ENCODE data around the gene ARHGEF9. TPM values are rescaled to one million over a fixed set of nuclear protein-coding genes. Genes with fewer than 3 reads are reported as not detected.

ARHGEF9 gene
- total and polyA plus RNA-seq, 5 donors from 2014 or later: 4.5 to 19.0 (median 5.7) TPM

DNA sequence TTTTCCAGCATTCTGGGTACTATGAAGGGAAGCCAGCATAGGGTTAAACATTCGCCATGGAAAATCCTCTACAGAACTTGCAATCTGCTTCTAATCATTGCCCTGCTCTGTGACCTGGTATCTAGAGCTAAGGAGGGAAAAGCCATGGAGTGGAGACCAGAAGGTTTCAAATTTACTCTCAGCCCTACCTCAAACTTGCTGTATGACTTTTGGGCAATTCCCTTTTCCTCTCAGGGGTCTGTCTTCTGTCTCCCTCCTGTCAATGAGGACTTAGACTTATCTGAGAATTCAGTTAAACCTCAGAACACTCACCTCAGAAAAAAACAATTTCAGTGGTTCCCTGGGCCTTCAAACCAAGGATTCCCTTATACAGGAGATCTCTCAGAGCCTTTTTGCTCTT lies 29.1 kb downstream of the ARHGEF9 start:
- H3K9me3 Mint-ChIP-seq: peaks cover 0 to 1% (median 0%) of the 10 kb centered on the region in 7 donors
- Histone ChIP-seq H3K9me3 (ENCODE audit: control insufficient read depth in 2 of 2, low read length in 2 of 2) (no peaks in the 10 kb centered on the region), H3K27ac (ENCODE audit: insufficient read depth, low read length, poor library complexity, severe bottlenecking) (no peak overlapping the region), H3K36me3 (ENCODE audit: control insufficient read depth, insufficient read depth, low read length) (no peaks in the 10 kb centered on the region), H3K27me3 (ENCODE audit: control insufficient read depth, insufficient read depth, low read length) (no peaks in the 10 kb centered on the region), H3K4me1 (ENCODE audit: control insufficient read depth, insufficient read depth, low read length, poor library complexity, severe bottlenecking) (peaks cover 16% of the 10 kb centered on the region), H3K4me3 (ENCODE audit: low read depth, low read length) (peak overlapping the region; percentile 73)
- no peak for ATAC-seq (ENCODE audit: low read depth in 2 of 2)
- H3K4me1 Mint-ChIP-seq: peaks cover 0 to 30% (median 14%) of the 10 kb centered on the region in 4 donors
- no peak overlapping the region for H3K27ac Mint-ChIP-seq
- DNase-seq: no peak
- no peaks in the 10 kb centered on the region for H3K27me3 Mint-ChIP-seq
- H3K4me3 Mint-ChIP-seq: peak overlapping the region in 2 of 4 donors; percentile 36 to 62
- H3K36me3 Mint-ChIP-seq: no peaks in the 10 kb centered on the region

DNA sequence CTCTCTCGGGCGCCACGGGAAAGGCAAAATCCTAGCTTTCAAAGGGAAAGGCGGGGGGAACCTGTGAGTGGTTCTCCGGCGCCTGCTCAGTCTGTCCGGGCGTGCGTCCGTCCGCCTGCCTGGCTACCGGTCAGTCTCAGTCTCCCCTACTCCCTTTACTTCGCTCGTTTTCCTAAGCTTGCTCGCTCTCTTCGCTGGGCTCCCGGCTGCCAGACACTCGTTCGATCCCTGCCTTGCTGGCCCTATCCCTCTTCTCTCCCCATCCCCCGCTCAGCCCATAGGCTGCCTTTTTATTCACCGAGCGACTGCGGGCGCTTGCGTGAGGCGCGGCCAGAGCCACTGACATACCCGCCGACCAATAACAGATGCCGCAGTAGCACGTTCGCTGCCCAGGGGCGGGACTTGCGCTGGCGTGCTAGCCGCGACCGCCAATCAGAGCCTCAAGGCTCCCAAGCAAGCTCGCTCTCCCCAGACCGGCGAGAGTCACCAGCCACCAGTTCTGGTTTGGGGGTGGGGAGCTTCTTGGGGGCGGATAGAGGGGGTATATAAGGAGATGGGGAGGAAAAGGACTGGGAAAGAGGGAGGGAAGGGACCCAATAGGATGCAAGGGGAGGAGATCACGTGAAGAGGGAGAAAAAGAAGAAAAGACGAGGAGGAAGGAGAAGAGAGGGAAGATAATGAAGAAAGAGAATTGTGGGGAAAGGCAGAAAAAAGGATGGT lies 30.0 kb downstream of the ARHGEF9 start:
- Histone ChIP-seq H3K27ac (ENCODE audit: insufficient read depth, low read length, poor library complexity, severe bottlenecking) (peak overlapping the region; percentile 82), H3K4me3 (ENCODE audit: low read depth, low read length) (peak overlapping the region; percentile 86), H3K9me3 (ENCODE audit: control insufficient read depth in 2 of 2, low read length in 2 of 2) (no peaks in the 10 kb centered on the region), H3K27me3 (ENCODE audit: control insufficient read depth, insufficient read depth, low read length) (no peaks in the 10 kb centered on the region), H3K36me3 (ENCODE audit: control insufficient read depth, insufficient read depth, low read length) (no peaks in the 10 kb centered on the region), H3K4me1 (ENCODE audit: control insufficient read depth, insufficient read depth, low read length, poor library complexity, severe bottlenecking) (peaks cover 16% of the 10 kb centered on the region)
- ATAC-seq (ENCODE audit: low read depth in 2 of 2) (peak; percentile 98), DNase-seq (peak; percentile 78 to 94 (median 86))
- Mint-ChIP-seq H3K4me3 (peak overlapping the region; percentile 97 to 100 (median 98)), H3K27ac (peak overlapping the region; percentile 96 to 99 (median 98)), H3K36me3 (no peaks in the 10 kb centered on the region), H3K4me1 (peaks cover 0 to 30% (median 14%) of the 10 kb centered on the region in 4 donors), H3K9me3 (peaks cover 0 to 1% (median 0%) of the 10 kb centered on the region in 7 donors), H3K27me3 (no peaks in the 10 kb centered on the region)

DNA sequence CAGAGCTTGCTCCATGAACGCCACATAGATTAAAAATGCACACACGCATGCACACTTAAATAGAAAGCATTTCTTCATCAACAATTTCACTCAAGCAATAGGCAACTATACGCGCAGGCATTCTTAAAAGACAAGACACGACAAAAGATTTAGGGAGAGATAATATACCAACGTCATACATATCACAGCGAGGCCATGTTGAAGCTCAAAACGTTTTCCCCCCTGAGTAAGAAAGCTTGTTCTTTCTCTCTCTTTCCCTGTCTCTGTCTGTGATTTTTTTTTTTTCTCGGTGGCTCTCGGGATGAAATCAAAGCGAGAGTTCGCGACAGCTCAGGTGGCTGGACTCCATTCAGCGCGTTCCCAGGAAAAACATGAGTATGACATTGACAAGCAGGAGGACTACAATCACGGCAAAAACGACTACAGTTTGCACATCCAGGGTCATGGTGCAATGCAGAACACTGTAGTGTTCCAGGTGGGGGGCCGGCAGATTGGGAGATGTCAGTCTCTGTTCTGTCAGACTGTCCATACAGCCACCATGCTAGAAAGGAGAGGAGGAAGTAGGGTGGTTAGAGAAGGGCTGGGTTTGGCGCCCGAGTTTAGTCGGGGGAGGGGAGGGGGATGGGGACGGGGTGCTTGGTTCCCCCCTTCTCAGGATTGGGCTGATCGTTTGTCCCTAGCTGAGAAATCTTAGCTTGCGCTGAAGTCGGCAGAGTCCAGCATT lies 30.7 kb downstream of the ARHGEF9 start:
- Histone ChIP-seq H3K27me3 (ENCODE audit: control insufficient read depth, insufficient read depth, low read length) (no peaks in the 10 kb centered on the region), H3K4me1 (ENCODE audit: control insufficient read depth, insufficient read depth, low read length, poor library complexity, severe bottlenecking) (peaks cover 16% of the 10 kb centered on the region), H3K9me3 (ENCODE audit: control insufficient read depth in 2 of 2, low read length in 2 of 2) (no peaks in the 10 kb centered on the region), H3K27ac (ENCODE audit: insufficient read depth, low read length, poor library complexity, severe bottlenecking) (peak overlapping the region; percentile 82), H3K4me3 (ENCODE audit: low read depth, low read length) (peak overlapping the region; percentile 86), H3K36me3 (ENCODE audit: control insufficient read depth, insufficient read depth, low read length) (no peaks in the 10 kb centered on the region)
- Mint-ChIP-seq H3K27ac (peak overlapping the region; percentile 96 to 99 (median 98)), H3K9me3 (peaks cover 0 to 1% (median 0%) of the 10 kb centered on the region in 7 donors), H3K4me3 (peak overlapping the region; percentile 97 to 100 (median 98)), H3K36me3 (no peaks in the 10 kb centered on the region), H3K4me1 (peaks cover 0 to 32% (median 14%) of the 10 kb centered on the region in 4 donors), H3K27me3 (no peaks in the 10 kb centered on the region)
- DNase-seq: peak; percentile 8 to 60 (median 42)
- peak; percentile 33 to 38 for ATAC-seq (ENCODE audit: low read depth in 2 of 2)

DNA sequence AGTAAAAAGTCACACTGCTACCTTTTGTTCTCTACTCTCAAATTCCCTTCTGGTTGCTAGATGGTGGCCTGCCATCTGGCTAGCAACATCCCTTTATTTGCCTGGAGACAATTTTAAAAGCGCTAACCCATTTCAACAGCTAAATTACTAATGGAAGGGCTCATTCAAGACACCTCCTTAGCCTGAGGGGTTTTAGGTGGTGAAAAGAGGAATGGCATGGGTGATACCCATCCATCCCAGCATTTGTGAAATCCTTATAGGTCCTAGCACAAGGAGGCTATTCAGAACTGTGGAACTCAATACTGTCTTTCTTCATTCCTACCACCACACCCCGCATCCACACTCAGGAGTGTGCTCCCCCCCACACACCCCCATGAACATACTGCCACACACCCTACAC lies 33.5 kb downstream of the ARHGEF9 start:
- Mint-ChIP-seq H3K4me3 (no peak overlapping the region), H3K9me3 (peaks cover 0 to 2% (median 0%) of the 10 kb centered on the region in 7 donors), H3K4me1 (peaks cover 7 to 47% (median 27%) of the 10 kb centered on the region in 4 donors), H3K36me3 (no peaks in the 10 kb centered on the region), H3K27me3 (no peaks in the 10 kb centered on the region), H3K27ac (peak overlapping the region in 1 of 3 donors; percentile 15)
- no peak for DNase-seq
- H3K4me3 ChIP-seq (ENCODE audit: low read depth, low read length): no peak overlapping the region
- H3K36me3 ChIP-seq (ENCODE audit: control insufficient read depth, insufficient read depth, low read length): no peaks in the 10 kb centered on the region
- H3K9me3 ChIP-seq (ENCODE audit: control insufficient read depth in 2 of 2, low read length in 2 of 2): no peaks in the 10 kb centered on the region
- no peaks in the 10 kb centered on the region for H3K27me3 ChIP-seq (ENCODE audit: control insufficient read depth, insufficient read depth, low read length)
- peaks cover 19% of the 10 kb centered on the region for H3K4me1 ChIP-seq (ENCODE audit: control insufficient read depth, insufficient read depth, low read length, poor library complexity, severe bottlenecking)
- ATAC-seq (ENCODE audit: low read depth in 2 of 2): no peak
- H3K27ac ChIP-seq (ENCODE audit: insufficient read depth, low read length, poor library complexity, severe bottlenecking): no peak overlapping the region

DNA sequence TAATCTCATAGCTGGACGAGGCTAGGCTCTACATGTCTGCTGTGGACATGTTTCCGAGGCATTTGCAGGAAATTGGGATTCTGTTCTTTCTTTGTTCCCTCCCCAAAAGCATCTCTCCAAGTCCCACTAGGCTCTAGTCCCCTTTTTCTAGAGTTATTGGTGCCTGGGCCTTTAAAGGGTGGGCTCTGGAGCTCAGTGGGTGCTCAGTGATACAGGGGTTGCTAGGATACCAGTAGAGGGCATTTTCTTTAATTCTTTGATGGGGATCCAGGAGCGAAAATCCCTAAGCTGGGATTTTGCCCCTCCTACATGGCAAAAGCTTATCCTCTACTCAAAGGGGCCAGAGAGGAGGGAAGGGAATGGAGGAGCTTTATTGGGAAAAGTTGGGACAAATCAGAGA lies 34.2 kb downstream of the ARHGEF9 start:
- peaks cover 25% of the 10 kb centered on the region for H3K4me1 ChIP-seq (ENCODE audit: control insufficient read depth, insufficient read depth, low read length, poor library complexity, severe bottlenecking)
- Mint-ChIP-seq H3K27ac (peak overlapping the region in 1 of 3 donors; percentile 77), H3K27me3 (no peaks in the 10 kb centered on the region), H3K36me3 (no peaks in the 10 kb centered on the region), H3K4me1 (peaks cover 12 to 54% (median 32%) of the 10 kb centered on the region in 4 donors), H3K9me3 (peaks cover 0 to 2% (median 0%) of the 10 kb centered on the region in 7 donors), H3K4me3 (peak overlapping the region in 1 of 4 donors; percentile 43)
- H3K36me3 ChIP-seq (ENCODE audit: control insufficient read depth, insufficient read depth, low read length): no peaks in the 10 kb centered on the region
- H3K27ac ChIP-seq (ENCODE audit: insufficient read depth, low read length, poor library complexity, severe bottlenecking): no peak overlapping the region
- ATAC-seq (ENCODE audit: low read depth in 2 of 2) (no peak), DNase-seq (no peak)
- H3K27me3 ChIP-seq (ENCODE audit: control insufficient read depth, insufficient read depth, low read length): no peaks in the 10 kb centered on the region
- H3K9me3 ChIP-seq (ENCODE audit: control insufficient read depth in 2 of 2, low read length in 2 of 2): no peaks in the 10 kb centered on the region
- no peak overlapping the region for H3K4me3 ChIP-seq (ENCODE audit: low read depth, low read length)

DNA sequence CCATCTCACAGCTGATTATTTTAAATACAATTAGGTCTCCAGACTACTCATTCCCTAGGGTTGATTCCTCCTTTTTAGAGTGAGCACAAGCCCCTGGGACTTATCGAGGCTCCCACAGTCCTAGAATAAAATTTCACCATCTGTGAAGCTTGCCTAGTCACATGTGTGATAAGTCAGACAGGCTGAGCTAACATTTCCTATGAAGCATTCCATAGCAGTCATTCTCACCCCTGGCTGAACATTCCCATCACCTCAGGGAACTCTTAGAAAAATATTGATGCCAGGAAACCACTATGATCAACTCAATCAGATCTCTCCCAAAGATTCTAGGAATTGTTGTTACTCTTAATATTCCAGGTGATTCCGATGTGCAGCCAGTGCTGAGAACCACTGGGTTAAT lies 37.7 kb downstream of the ARHGEF9 start:
- Histone ChIP-seq H3K4me1 (ENCODE audit: control insufficient read depth, insufficient read depth, low read length, poor library complexity, severe bottlenecking) (peaks cover 11% of the 10 kb centered on the region), H3K4me3 (ENCODE audit: low read depth, low read length) (no peak overlapping the region), H3K9me3 (ENCODE audit: control insufficient read depth in 2 of 2, low read length in 2 of 2) (no peaks in the 10 kb centered on the region), H3K27me3 (ENCODE audit: control insufficient read depth, insufficient read depth, low read length) (no peaks in the 10 kb centered on the region), H3K27ac (ENCODE audit: insufficient read depth, low read length, poor library complexity, severe bottlenecking) (no peak overlapping the region), H3K36me3 (ENCODE audit: control insufficient read depth, insufficient read depth, low read length) (no peaks in the 10 kb centered on the region)
- DNase-seq (no peak), ATAC-seq (ENCODE audit: low read depth in 2 of 2) (no peak)
- Mint-ChIP-seq H3K36me3 (no peaks in the 10 kb centered on the region), H3K4me3 (no peak overlapping the region), H3K27ac (no peak overlapping the region), H3K9me3 (peaks cover 0 to 2% (median 0%) of the 10 kb centered on the region in 7 donors), H3K27me3 (no peaks in the 10 kb centered on the region), H3K4me1 (peaks cover 12 to 50% (median 33%) of the 10 kb centered on the region in 4 donors)

DNA sequence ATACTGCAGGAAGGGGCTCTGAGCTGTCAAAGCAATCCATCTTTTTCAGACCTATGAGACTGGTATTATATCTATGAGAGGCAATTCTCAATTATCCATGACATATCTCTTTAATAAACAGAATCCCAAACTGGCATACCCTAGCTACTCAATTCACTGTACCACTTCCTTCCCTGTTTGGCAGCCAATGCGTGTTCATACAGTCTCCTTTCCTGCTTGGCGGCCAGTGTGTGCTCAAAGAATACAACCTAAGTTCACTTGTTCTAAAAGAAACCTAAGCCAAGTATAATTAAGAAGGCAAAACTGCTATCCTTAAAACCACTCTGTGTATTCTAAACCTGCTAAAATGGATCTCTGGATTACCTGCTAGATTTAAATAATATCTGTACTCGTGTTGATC lies 38.3 kb downstream of the ARHGEF9 start:
- no peaks in the 10 kb centered on the region for H3K27me3 Mint-ChIP-seq
- H3K4me3 Mint-ChIP-seq: no peak overlapping the region
- H3K27ac Mint-ChIP-seq: peak overlapping the region in 1 of 3 donors; percentile 33
- H3K27ac ChIP-seq (ENCODE audit: insufficient read depth, low read length, poor library complexity, severe bottlenecking): peak overlapping the region; percentile 14
- peaks cover 0 to 2% (median 0%) of the 10 kb centered on the region in 7 donors for H3K9me3 Mint-ChIP-seq
- no peaks in the 10 kb centered on the region for H3K27me3 ChIP-seq (ENCODE audit: control insufficient read depth, insufficient read depth, low read length)
- H3K36me3 Mint-ChIP-seq: no peaks in the 10 kb centered on the region
- H3K4me1 Mint-ChIP-seq: peaks cover 12 to 48% (median 33%) of the 10 kb centered on the region in 4 donors
- DNase-seq: peak in 1 of 3 donors; percentile 3
- no peaks in the 10 kb centered on the region for H3K9me3 ChIP-seq (ENCODE audit: control insufficient read depth in 2 of 2, low read length in 2 of 2)
- no peak for ATAC-seq (ENCODE audit: low read depth in 2 of 2)
- H3K4me1 ChIP-seq (ENCODE audit: control insufficient read depth, insufficient read depth, low read length, poor library complexity, severe bottlenecking): peaks cover 8% of the 10 kb centered on the region
- H3K4me3 ChIP-seq (ENCODE audit: low read depth, low read length): no peak overlapping the region
- H3K36me3 ChIP-seq (ENCODE audit: control insufficient read depth, insufficient read depth, low read length): no peaks in the 10 kb centered on the region
